Right atrium auricular region (tissue), 2 donors: Measurements from ENCODE around the gene ALOX5. TPM values are rescaled to one million over a fixed set of nuclear protein-coding genes. Genes with fewer than 3 reads are reported as not detected.
A peak's percentile ranks its signal among the peaks of the same experiment; 100 is the strongest.

ENCODE experiments used
- DNase-seq: peaks from one replicate; pipeline ENCODE4 v3.0.0-alpha.2; 2019; ENCODE audit warnings: low spot score
- H3K27ac ChIP-seq, 2 donors: fragments of 200-600 bp; sonication (generic); 1 replicate in 1 of 2; 2 replicates in 1 of 2; pipeline ENCODE4 v1.5.1; 2016 to 2019
- H3K27me3 ChIP-seq, 2 donors: fragments of 200-600 bp; sonication (generic); one replicate each; pipeline versions ENCODE4 v1.5.1 to v1.6.0; 2017 to 2019
- H3K36me3 ChIP-seq: fragments of 200-600 bp; sonication (generic); one replicate; pipeline ENCODE4 v1.5.1; 2016
- H3K4me1 ChIP-seq, 2 donors: fragments of 200-600 bp; sonication (generic); one replicate each; pipeline versions ENCODE4 v1.5.1 to v1.6.0; 2017 to 2019
- H3K4me3 ChIP-seq, 2 donors: fragments of 200-600 bp; sonication (generic); 1 replicate in 1 of 2; 2 replicates in 1 of 2; pipeline ENCODE4 v1.5.1; 2017 to 2019; ENCODE audit warnings: mild to moderate bottlenecking in 1 of 2, moderate library complexity in 1 of 2
- H3K9me3 ChIP-seq, 2 donors: fragments of 200-600 bp; sonication (generic); one replicate each; pipeline ENCODE4 v1.5.1; 2019
- total RNA-seq, 2 donors: library from RNA; depleted of rRNA; stranded (reverse); fragments of >200 nt; gene quantifications; one replicate each; pipeline ENCODE4 v1.1.0, GENCODE V29; 2016
- TF ChIP-seq, protein P1 (sequence below), 2 donors: fragments of 200-600 bp; sonication (generic); IDR thresholded peaks; one replicate each; pipeline ENCODE4 v1.5.1; 2019; ENCODE audit warnings: antibody characterized with exemption in 2 of 2

ALOX5 gene
- total RNA-seq, 2 donors from 2014 or later, result 6.3 to 16.0 TPM

DNA sequence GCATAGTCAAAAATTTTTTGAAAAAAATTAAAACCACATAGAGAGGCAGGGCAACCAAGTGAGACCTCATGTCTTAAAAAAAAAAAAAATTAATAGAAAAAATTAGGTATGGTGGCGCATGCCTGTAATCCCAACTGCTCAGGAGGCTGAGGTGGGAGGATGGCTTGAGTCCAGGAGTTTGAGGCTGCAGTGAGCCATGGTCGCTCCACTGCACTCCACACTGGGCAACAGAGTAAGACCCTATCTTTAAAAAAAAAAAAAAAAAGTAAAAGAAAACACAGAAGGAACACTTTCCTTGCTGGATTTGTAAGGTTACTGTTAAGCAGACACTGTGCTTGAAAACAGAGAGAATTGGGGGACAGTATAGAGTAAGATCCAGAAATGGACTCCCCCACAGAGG is 58.1 kb downstream of the ALOX5 start:
- no peaks in the 10 kb centered on the region for H3K36me3 ChIP-seq
- no peaks in the 10 kb centered on the region for H3K9me3 ChIP-seq
- no peak overlapping the region for H3K4me3 ChIP-seq
- H3K27ac ChIP-seq, result no peak overlapping the region
- peak; percentile 46 for DNase-seq
- H3K4me1 ChIP-seq, result peaks cover 0 to 10% of the 10 kb centered on the region in 2 donors
- H3K27me3 ChIP-seq, result no peaks in the 10 kb centered on the region
- TF ChIP-seq, protein P1, sequence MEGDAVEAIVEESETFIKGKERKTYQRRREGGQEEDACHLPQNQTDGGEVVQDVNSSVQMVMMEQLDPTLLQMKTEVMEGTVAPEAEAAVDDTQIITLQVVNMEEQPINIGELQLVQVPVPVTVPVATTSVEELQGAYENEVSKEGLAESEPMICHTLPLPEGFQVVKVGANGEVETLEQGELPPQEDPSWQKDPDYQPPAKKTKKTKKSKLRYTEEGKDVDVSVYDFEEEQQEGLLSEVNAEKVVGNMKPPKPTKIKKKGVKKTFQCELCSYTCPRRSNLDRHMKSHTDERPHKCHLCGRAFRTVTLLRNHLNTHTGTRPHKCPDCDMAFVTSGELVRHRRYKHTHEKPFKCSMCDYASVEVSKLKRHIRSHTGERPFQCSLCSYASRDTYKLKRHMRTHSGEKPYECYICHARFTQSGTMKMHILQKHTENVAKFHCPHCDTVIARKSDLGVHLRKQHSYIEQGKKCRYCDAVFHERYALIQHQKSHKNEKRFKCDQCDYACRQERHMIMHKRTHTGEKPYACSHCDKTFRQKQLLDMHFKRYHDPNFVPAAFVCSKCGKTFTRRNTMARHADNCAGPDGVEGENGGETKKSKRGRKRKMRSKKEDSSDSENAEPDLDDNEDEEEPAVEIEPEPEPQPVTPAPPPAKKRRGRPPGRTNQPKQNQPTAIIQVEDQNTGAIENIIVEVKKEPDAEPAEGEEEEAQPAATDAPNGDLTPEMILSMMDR (IDR thresholded peaks at IDR 0.05), result no peak

DNA sequence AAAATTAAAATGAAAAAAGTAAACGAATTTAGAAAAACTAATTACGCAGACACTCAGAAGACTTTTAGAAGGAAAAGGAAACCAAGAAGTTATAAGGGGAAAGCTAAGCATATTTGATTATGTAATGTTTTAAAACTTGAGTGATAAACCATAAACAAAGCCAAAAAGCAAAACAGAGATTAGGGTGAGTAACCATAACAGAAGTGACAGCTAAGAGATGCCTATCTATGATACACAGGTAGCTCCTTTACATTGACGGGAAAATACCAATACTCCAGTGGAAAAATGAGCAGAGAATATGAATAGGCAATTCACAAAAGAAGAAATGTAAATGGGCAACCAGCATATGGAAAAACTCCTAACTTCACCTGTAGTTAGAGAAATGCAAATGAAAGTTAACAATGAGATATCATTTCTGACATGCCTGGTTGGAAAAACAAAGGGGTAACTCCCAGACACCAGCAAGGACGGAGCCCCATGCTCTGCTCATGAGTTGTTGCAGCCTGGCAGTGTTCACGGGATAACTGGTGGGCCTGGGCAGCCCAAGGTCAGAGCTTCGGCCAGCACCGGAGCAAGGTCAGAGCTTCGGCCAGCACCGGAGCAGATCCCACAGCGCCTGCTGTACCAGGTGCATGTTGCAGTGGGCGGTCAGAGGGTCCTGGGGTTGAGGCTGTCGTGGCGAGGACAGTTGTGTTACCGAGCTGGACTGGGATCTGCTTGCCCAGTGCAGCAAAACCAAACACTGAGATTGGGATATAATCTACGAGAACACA is 58.9 kb downstream of the ALOX5 start:
- Histone ChIP-seq H3K36me3 (no peaks in the 10 kb centered on the region), H3K27ac (no peak overlapping the region), H3K27me3 (no peaks in the 10 kb centered on the region), H3K9me3 (no peaks in the 10 kb centered on the region), H3K4me1 (peaks cover 0 to 4% of the 10 kb centered on the region in 2 donors), H3K4me3 (no peak overlapping the region)
- DNase-seq, result peak; percentile 38
- TF ChIP-seq, protein P1 (IDR thresholded peaks at IDR 0.05), result no peak

DNA sequence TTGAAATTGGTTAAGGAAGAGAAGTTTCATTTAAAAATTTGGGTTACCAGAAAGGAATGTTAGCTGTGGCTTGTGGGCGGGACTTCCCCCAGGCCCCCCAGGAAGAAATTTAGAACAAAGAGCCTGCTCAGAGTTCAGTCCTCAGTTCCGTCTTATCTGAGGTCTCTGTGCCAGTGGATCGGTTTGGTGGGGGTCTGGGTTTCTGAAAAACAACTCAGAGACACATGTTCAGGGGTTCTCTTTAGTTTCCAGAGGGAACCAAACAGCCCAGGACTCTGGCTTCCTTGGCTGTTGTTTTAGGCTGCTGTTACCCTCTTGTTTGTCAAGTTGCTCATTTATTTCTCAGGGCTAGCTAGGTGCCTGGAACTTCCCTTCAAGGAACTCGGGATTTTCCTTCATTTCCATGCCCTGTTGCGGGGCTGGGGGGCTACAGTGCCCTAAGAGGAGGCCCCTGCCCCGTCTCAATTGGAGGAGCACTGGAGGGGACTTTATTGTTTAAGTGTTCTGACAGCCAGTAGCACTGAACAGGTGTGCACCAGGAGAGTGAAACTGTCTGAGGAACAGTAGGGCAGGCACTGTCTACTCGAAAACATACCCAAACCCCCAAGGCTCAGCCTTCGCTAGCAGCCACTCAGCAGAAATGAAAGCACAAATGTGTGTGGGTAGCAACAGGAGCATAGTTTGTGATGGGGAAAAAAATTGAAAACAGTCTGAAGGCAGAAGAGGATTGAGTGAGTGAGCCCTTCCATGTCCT is 59.9 kb downstream of the ALOX5 start:
- no peak overlapping the region for H3K4me3 ChIP-seq
- DNase-seq, result no peak
- no peak overlapping the region for H3K27ac ChIP-seq
- H3K9me3 ChIP-seq, result no peaks in the 10 kb centered on the region
- no peaks in the 10 kb centered on the region for H3K36me3 ChIP-seq
- H3K4me1 ChIP-seq, result no peaks in the 10 kb centered on the region
- no peaks in the 10 kb centered on the region for H3K27me3 ChIP-seq
- TF ChIP-seq, protein P1 (IDR thresholded peaks at IDR 0.05), result no peak

DNA sequence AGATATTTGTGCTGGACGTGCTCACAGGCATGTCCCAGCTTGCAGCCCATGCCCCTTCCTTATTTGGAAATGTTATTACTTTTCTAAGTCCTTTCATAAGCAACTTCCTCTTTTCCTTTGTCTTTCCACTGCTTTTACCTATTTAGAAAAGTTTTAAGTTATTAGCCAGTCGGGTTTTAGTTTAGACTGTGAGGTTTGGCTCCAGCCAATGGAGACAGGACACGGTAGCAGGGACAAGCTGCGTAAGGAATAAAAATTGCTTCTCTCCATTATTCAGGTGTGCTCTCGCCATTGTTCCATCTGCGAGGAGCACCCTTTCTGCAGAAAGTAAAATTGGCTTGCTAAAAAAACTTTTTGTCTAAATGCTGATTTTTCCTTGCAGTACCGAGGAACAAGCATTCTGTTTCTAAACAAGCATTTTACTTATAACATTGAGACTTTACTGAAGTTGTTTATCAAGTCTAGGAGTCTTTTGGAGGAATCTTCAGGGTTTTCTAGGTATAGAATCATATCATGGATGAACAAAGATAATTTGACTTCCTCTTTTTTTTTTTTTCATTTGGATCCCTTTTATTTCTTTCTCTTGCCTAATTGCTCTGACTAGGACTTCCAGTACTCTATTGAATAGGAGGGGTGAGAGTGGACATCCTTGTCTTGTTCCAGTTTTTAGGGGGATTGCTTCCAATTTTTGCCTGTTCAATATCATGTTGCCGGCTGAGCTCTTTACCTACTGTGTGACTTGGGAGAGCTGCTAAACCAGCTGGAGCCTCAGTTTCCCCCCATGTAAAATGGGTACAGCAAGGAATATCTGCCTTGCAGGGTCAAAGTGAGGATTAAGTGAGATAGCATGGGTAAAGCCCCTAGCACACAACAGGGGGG is 63.8 kb downstream of the ALOX5 start:
- TF ChIP-seq, protein P1 (IDR thresholded peaks at IDR 0.05), result no peak
- Histone ChIP-seq H3K27me3 (no peaks in the 10 kb centered on the region), H3K4me3 (no peak overlapping the region), H3K27ac (no peak overlapping the region), H3K9me3 (no peaks in the 10 kb centered on the region), H3K4me1 (no peaks in the 10 kb centered on the region), H3K36me3 (no peaks in the 10 kb centered on the region)
- DNase-seq, result peak; percentile 43

DNA sequence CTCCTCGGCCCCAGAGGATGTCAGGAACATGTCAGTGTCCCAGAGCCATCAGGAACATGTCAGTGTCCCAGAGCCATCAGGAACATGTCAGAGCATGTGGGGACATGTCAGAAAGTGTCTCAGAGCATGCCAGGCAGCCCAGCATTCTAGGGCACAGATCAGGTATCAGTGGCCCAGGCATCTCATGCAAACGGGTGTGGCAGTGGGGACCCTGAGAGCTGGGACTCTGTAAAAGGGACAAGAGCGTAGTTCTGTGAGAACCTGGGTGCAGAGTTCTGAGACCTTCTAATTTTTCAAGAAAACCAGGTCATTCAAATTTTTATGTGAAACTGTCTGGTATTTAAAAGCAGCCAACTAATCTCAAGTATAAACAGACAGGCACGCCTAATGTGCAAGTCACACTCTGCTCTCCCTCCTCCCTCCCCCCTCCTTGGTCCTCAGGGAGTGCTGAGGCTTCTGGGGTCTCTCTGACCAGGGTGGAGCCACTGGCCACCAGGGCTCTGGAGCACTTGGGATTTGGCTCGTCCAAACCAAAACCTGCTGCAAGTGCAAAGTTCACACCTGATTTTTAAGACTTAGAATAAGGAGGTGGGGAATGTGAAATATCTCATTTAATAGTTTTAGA is 64.6 kb downstream of the ALOX5 start:
- DNase-seq, result peak; percentile 43
- Histone ChIP-seq H3K27me3 (no peaks in the 10 kb centered on the region), H3K27ac (no peak overlapping the region), H3K9me3 (no peaks in the 10 kb centered on the region), H3K36me3 (no peaks in the 10 kb centered on the region), H3K4me3 (no peak overlapping the region), H3K4me1 (no peaks in the 10 kb centered on the region)
- TF ChIP-seq, protein P1 (IDR thresholded peaks at IDR 0.05), result no peak
